SU-DHL-6 (cell line): ENCODE results near the gene PRRC2B.
"Not testable (repeated sequence)": the region's sequence is repeated elsewhere in the genome, so short reads cannot be mapped to it uniquely, and the experiment has no call there.

Experiments used
- H2AFZ ChIP-seq: fragments of 200-600 bp; sonication (generic); 2 replicates; pipeline ENCODE4 v1.6.1; 2014; ENCODE audit warnings: low read depth, mild to moderate bottlenecking, moderate library complexity, mixed read lengths, antibody characterized with exemption, low read length; ENCODE audit not compliant: severe bottlenecking
- H3F3A ChIP-seq: fragments of 200-600 bp; shearing (Covaris generic); 2 replicates; pipeline ENCODE4 v1.6.0; 2016; ENCODE audit warnings: antibody characterized with exemption, mild to moderate bottlenecking; ENCODE audit not compliant: insufficient read depth
- H3K27ac ChIP-seq: fragments of 200-600 bp; sonication (generic); 2 replicates; pipeline ENCODE4 v1.5.1; 2016; ENCODE audit warnings: low read depth, mild to moderate bottlenecking, low read length, moderate library complexity, mixed read lengths
- H3K27me3 ChIP-seq: fragments of 200-600 bp; sonication (generic), shearing (Covaris generic); 2 replicates; pipeline ENCODE4 v1.6.0; 2014; ENCODE audit warnings: mild to moderate bottlenecking, low read length
- H3K36me3 ChIP-seq: fragments of 200-600 bp; sonication (generic); 2 replicates; pipeline ENCODE4 v1.6.1; 2014; ENCODE audit warnings: mild to moderate bottlenecking, low read length, mixed read lengths
- H3K4me2 ChIP-seq: fragments of 300-600, 200-600 bp; shearing (Covaris generic), sonication (generic); 2 replicates; pipeline ENCODE4 v1.6.0; 2014; ENCODE audit warnings: low read length, low read depth, mild to moderate bottlenecking; ENCODE audit not compliant: poor library complexity, severe bottlenecking
- H3K4me3 ChIP-seq: fragments of 200-600 bp; sonication (generic); 2 replicates; pipeline ENCODE4 v1.5.1; 2014; ENCODE audit warnings: antibody characterized with exemption, low read length, mild to moderate bottlenecking, mixed read lengths; ENCODE audit not compliant: insufficient read depth, poor library complexity, severe bottlenecking
- H3K79me2 ChIP-seq: fragments of 200-600 bp; sonication (generic); 2 replicates; pipeline ENCODE4 v1.6.1; 2014; ENCODE audit warnings: mild to moderate bottlenecking, low read length, moderate library complexity; ENCODE audit not compliant: insufficient read depth
- H3K9ac ChIP-seq: fragments of 200-600 bp; sonication (generic); 2 replicates; pipeline ENCODE4 v1.7.0; 2014; ENCODE audit warnings: mild to moderate bottlenecking, low read length
- H3K9me2 ChIP-seq: fragments of 200-600 bp; sonication (generic); replicated peaks from 2 replicates; pipeline ENCODE4 v1.6.1; 2014; ENCODE audit warnings: low read length; ENCODE audit not compliant: insufficient read depth
- H3K9me3 ChIP-seq: fragments of 200-600 bp; sonication (generic); 2 replicates; pipeline ENCODE4 v1.6.1; 2014; ENCODE audit warnings: low read length, mixed read lengths; ENCODE audit not compliant: insufficient read depth
- H4K20me1 ChIP-seq: fragments of 200-600 bp; sonication (generic); 2 replicates; pipeline ENCODE4 v1.6.1; 2014; ENCODE audit warnings: low read depth, mild to moderate bottlenecking, antibody characterized with exemption, low read length, moderate library complexity, mixed read lengths
- EZH2phosphoT487 ChIP-seq: fragments of 200-600 bp; sonication (generic), shearing (Covaris generic); conservative IDR thresholded peaks from 2 replicates; pipeline ENCODE4 v1.6.1; 2018; ENCODE audit warnings: mild to moderate bottlenecking, antibody characterized with exemption, low read length, moderate library complexity, mixed read lengths
- TF ChIP-seq, protein P1 (sequence below): fragments of 200-600 bp; sonication (generic); IDR thresholded peaks from one replicate; pipeline ENCODE4 v1.5.1; 2017; ENCODE audit warnings: antibody characterized with exemption, mild to moderate bottlenecking, low read length, moderate library complexity; ENCODE audit not compliant: insufficient read depth, poor library complexity, severe bottlenecking

Gene PRRC2B

DNA sequence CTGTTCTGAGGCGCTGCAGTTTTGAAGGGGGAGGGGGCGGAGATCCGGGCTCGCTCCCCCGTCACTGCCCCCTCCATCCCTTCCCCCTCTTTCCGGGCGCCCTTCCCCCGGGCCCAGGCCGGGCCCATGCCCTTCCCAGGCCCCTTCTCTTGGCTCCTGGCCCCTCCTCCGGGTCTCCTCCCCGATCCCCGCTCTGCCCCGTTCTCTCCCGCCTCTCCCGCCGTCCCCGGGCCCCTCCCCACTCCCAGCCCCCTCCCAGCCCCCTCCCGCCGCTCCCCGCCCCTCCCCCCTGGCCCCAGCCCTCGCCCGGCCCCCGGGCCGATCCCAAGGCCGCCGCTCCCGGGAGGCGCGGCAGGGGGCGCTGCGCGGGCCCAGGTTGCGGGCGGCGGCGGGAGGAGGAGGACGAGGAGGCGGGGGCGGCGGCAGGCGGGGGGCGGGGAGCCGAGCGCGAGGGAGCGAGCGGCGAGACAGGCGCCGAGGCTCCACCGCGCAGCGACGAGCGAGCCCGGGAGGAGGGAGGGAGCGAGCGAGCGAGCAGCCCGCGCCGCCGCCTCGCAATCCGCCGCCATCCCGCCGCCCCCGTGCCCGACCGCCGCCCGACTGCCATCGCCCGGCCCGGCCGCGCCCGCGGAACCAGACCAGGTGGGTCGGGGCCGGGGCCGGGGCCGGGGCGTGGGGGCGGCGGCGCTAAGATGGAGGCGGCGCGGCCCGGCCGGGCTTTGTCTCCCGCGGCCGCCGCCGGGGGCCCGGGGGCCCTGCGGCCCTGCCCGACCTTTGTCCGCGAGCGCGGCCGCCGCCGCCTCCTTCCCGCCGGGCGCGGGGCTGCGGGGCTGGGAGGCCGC lies at the start of gene PRRC2B:
Gene PRRC2B, plus strand, starts transcription at position 465 of the 842 bp plus-strand sequence. CDS start 36,059 bp downstream, outside the sequence.
- peaks cover 31% of the 10 kb centered on the region for H3F3A ChIP-seq
- peak within 1 kb of the TSS; percentile 94 for H3K27ac ChIP-seq
- no peaks in the 10 kb centered on the region for H3K27me3 ChIP-seq
- peaks cover 20% of the 10 kb centered on the region for H4K20me1 ChIP-seq
- H3K79me2 ChIP-seq: peaks cover 44% of the 10 kb centered on the region
- no peak for TF ChIP-seq EZH2phosphoT487
- TF ChIP-seq, protein P1, sequence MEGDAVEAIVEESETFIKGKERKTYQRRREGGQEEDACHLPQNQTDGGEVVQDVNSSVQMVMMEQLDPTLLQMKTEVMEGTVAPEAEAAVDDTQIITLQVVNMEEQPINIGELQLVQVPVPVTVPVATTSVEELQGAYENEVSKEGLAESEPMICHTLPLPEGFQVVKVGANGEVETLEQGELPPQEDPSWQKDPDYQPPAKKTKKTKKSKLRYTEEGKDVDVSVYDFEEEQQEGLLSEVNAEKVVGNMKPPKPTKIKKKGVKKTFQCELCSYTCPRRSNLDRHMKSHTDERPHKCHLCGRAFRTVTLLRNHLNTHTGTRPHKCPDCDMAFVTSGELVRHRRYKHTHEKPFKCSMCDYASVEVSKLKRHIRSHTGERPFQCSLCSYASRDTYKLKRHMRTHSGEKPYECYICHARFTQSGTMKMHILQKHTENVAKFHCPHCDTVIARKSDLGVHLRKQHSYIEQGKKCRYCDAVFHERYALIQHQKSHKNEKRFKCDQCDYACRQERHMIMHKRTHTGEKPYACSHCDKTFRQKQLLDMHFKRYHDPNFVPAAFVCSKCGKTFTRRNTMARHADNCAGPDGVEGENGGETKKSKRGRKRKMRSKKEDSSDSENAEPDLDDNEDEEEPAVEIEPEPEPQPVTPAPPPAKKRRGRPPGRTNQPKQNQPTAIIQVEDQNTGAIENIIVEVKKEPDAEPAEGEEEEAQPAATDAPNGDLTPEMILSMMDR: no peak
- peak within 1 kb of the TSS; percentile 80 for H3K4me3 ChIP-seq
- H2AFZ ChIP-seq: peak within 1 kb of the TSS; percentile 95
- H3K9ac ChIP-seq: peak within 1 kb of the TSS; percentile 79
- no peaks in the 10 kb centered on the region for H3K9me2 ChIP-seq
- no peaks in the 10 kb centered on the region for H3K9me3 ChIP-seq
- H3K36me3 ChIP-seq: no peaks in the 10 kb centered on the region
- peak within 1 kb of the TSS; percentile 93 for H3K4me2 ChIP-seq

DNA sequence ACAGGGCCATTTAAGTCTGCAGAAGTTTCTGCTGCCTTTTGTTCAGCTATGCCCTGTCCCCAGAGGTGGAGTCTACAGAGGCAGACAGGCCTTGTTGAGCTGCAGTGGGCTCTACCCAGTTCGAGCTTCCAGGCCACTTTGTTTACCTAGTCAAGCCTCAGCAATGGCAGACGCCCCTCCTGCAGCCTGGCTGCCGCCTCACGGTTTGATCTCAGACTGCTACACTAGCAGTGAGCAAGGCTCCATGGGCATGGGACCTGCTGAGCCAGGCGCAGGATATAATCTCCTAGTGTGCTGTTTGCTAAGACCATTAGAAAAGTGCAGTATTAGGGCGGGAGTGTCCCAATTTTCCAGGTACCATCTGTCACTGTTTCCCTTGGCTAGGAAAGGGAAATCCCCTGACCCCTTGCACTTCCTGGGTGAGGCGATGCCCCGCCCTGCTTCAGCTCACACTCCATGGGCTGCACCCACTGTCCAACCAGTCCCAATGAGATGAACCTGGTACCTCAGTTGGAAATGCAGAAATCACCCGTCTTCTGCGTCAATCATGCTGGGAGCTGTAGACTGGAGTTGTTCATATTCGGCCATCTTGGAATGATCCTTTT lies 48.9 kb upstream of the PRRC2B start:
- H3K27ac ChIP-seq, H3K9me2 ChIP-seq, H3K79me2 ChIP-seq, H3K4me2 ChIP-seq, H3K9me3 ChIP-seq, H2AFZ ChIP-seq, H3K4me3 ChIP-seq, H3K27me3 ChIP-seq, H3K36me3 ChIP-seq, H4K20me1 ChIP-seq, H3F3A ChIP-seq, H3K9ac ChIP-seq: not testable (repeated sequence)

DNA sequence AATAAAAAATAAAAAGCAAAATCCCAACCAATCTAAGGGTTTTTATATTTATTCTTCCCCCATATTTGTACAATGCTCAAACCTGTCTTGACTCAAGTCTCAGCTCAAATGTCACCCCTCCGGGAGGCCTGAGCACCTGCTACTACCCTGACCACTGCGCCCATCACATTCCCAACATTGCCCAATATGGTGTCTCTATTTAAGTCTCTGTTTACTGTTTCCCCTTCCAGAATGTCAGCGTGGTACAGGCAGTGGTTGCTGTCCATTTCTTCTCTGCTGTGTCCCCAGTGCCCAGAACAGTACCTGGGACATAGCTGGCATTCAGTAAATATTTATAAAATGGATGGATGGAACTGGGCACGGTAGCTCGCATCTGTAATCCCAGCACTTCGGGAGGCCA lies 47.3 kb upstream of the PRRC2B start:
- no peaks in the 10 kb centered on the region for H3K36me3 ChIP-seq
- no peaks in the 10 kb centered on the region for H3F3A ChIP-seq
- no peak overlapping the region for H3K4me2 ChIP-seq
- H3K79me2 ChIP-seq: no peaks in the 10 kb centered on the region
- no peaks in the 10 kb centered on the region for H3K9me2 ChIP-seq
- H4K20me1 ChIP-seq: no peaks in the 10 kb centered on the region
- H3K9me3 ChIP-seq: no peaks in the 10 kb centered on the region
- no peak overlapping the region for H3K9ac ChIP-seq
- no peak overlapping the region for H3K4me3 ChIP-seq
- TF ChIP-seq, protein P1: no peak
- no peak for TF ChIP-seq EZH2phosphoT487
- no peaks in the 10 kb centered on the region for H3K27me3 ChIP-seq
- H3K27ac ChIP-seq: no peak overlapping the region
- no peak overlapping the region for H2AFZ ChIP-seq
